Fibroblast of pulmonary artery (primary cell): ENCODE data around the gene GALNTL6.

Experiments
- DNase-seq: peaks from one replicate; pipeline ENCODE4 v3.0.0-alpha.2; 2010; ENCODE audit warnings: low read depth
- H3K4me3 ChIP-seq: replicated peaks from 2 replicates; pipeline ENCODE4 v1.5.1; 2011; ENCODE audit warnings: low read depth, mild to moderate bottlenecking, control low read depth, low read length, moderate library complexity
- TF ChIP-seq, protein P1 (sequence below): IDR thresholded peaks from 2 replicates; pipeline ENCODE4 v1.5.1; 2011; ENCODE audit warnings: mild to moderate bottlenecking, control low read depth, low read length, inconsistent platforms; ENCODE audit errors: missing control alignments

Gene GALNTL6

DNA sequence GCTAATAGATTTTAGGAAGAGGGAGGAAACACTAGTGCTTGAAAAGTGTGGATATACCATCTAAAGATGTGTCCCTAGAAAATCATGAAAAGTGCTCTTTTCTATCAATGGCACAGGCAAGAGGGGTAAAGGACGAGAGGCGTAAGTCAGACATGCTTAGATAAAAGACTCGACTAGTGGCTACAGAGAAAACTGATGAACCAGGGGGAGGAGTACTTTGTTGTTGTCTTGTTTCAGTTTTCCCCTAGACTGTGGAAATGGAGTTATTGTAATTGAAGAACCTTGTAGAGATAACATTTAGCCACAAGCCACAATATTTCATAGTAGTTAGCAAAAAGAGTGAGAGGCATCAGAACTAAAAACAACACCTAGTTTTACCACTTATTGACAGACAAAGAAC is 21.4 kb downstream of the GALNTL6 start:
- TF ChIP-seq, protein P1, sequence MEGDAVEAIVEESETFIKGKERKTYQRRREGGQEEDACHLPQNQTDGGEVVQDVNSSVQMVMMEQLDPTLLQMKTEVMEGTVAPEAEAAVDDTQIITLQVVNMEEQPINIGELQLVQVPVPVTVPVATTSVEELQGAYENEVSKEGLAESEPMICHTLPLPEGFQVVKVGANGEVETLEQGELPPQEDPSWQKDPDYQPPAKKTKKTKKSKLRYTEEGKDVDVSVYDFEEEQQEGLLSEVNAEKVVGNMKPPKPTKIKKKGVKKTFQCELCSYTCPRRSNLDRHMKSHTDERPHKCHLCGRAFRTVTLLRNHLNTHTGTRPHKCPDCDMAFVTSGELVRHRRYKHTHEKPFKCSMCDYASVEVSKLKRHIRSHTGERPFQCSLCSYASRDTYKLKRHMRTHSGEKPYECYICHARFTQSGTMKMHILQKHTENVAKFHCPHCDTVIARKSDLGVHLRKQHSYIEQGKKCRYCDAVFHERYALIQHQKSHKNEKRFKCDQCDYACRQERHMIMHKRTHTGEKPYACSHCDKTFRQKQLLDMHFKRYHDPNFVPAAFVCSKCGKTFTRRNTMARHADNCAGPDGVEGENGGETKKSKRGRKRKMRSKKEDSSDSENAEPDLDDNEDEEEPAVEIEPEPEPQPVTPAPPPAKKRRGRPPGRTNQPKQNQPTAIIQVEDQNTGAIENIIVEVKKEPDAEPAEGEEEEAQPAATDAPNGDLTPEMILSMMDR: no peak
- no peak for DNase-seq
- no peak overlapping the region for H3K4me3 ChIP-seq

DNA sequence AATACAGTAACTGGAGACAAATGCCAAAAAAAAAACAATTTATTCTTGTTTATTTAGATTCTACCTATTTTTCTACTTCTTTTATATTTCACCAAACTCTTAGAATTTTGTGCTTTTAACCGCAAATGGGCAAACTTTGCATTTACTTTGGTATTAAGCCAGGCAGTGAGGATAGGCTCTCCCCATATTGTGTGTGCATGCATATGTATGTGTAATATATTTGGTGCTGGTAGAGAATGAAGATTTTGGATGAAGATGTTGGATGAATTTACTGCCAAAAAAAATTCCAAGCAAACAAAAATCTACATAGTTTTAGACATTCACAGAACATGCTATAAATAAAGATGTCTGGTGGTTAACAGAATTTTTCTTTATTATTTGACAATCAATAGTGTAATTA is 30.3 kb downstream of the GALNTL6 start:
- TF ChIP-seq, protein P1: no peak
- H3K4me3 ChIP-seq: no peak overlapping the region
- no peak for DNase-seq

DNA sequence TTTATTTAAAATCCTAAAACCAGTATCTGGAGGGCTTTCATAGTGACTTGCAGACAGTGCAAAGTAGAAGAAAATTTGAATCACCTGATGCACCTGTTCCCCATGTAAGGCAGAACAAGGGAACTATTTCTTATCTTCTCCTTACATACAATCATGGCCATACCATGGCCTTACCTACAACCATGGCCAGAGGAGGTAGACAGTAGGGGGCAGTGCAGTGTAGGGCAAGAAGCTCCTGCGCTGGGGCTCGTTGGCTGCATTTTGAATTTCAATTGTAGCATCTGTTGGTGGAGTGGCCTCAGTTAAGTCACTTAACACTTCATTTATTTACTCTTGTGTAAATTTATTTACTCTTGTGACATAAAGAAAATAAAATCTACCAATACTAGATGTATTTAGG is 33.0 kb downstream of the GALNTL6 start:
- DNase-seq: peak; percentile 51
- no peak overlapping the region for H3K4me3 ChIP-seq
- TF ChIP-seq, protein P1: peak; percentile 58

DNA sequence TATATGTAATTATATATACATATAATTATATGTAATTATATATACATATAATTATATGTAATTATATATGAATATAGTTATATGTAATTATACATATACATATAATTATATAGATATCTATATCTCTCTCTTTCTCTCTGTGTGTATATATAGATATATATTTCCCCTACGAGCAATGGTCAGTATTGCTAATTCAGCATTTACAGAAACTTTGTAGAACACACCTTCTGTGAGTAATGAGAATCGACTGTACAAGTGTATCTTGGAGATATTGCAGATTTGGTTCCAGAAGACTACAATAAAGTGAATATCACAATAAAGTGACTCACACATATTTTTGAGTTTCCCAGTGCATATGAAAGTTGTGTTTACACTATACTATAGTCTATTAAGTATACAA is 33.7 kb downstream of the GALNTL6 start:
- DNase-seq: no peak
- H3K4me3 ChIP-seq: no peak overlapping the region
- TF ChIP-seq, protein P1: no peak

DNA sequence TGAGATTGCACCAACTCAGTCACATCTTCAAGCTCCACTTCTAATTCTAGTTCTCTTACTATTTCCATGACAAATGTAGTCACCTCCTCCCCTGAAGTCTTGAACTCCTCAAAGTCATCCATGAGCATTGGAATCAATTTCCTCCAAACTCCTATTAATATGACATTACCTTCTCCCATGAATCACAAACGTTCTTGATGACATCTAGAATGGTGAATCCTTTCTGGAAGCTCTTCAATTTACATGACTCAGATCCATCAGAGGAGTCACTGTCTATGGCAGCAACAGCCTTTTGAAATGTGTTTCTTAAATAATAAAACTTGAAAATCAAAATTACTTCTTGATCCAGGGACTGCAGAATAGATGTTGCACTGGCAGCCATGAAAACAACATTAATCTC is 34.5 kb downstream of the GALNTL6 start:
- no peak for DNase-seq
- H3K4me3 ChIP-seq: no peak overlapping the region
- TF ChIP-seq, protein P1: no peak

DNA sequence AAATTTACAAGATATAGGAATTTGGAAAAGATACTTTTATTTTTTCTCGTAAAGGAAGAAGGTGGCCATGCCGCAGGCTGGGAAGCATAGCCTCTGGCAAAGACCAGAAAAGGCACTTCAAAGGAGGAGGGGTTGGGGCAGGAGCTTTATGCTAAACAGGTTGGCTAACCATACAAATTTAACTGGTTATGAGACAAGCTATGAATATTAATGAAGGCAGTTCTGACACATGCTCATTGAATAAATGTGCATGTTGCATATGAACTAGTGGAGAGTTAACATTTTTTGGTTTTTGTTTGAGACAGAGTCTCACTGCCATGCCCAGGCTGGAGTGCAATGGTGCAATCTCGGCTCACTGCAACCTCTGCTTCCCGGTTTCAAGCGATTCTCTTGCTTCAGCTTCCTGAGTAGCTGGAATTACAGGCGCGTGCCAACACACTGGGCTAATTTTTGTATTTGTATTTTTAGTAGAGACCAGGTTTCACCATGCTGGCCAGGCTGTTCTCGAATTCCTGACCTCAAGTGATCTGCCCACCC is 36.5 kb downstream of the GALNTL6 start:
- H3K4me3 ChIP-seq: no peak overlapping the region
- TF ChIP-seq, protein P1: no peak
- DNase-seq: no peak

DNA sequence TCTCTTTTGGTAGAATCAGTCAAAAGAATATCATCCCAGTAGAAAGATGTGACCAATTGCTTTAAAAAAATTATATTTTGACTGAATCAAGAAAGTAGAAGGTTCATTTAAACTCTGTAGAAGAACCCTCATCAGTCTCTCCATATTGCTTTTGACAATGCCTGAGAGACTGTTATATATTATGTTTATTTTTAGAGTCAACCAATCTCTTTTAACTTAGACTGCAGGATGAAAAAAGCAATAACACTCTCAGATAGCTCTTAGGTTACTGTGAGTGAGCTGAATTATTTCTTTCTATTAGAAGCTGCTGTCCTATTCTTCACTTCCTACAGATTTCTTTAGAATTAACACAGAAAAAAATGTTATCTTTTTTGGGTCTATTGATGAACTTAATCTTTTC is 38.1 kb downstream of the GALNTL6 start:
- TF ChIP-seq, protein P1: no peak
- DNase-seq: no peak
- H3K4me3 ChIP-seq: no peak overlapping the region
